ENCODE measurements around the gene MSX2.
"Not testable (repeated sequence)": the region's sequence is repeated elsewhere in the genome, so short reads cannot be mapped to it uniquely, and the experiment has no call there.

MSX2 gene

GRCh38 chr5:174755106-174755505, 30.7 kb downstream of the MSX2 start:
- no peak overlapping the region for H3K27ac ChIP-seq
- TF ChIP-seq CTCF (IDR thresholded peaks at IDR 0.05), result no peak
- no peak overlapping the region for H3K4me3 ChIP-seq (ENCODE audit: low read depth in 1 of 2, low read length in 1 of 2)
- H3K9me3 ChIP-seq, result no peaks in the 10 kb centered on the region
- H3K27me3 ChIP-seq, result peaks cover 44% of the 10 kb centered on the region
- no peaks in the 10 kb centered on the region for H3K4me1 ChIP-seq (ENCODE audit: control insufficient read depth in 1 of 2, insufficient read depth in 1 of 2, low read depth in 1 of 2, low read length in 1 of 2)
- H3K36me3 ChIP-seq, result no peaks in the 10 kb centered on the region

GRCh38 chr5:174759091-174759490, 34.7 kb downstream of the MSX2 start:
- no peaks in the 10 kb centered on the region for H3K4me1 ChIP-seq (ENCODE audit: control insufficient read depth in 1 of 2, insufficient read depth in 1 of 2, low read depth in 1 of 2, low read length in 1 of 2)
- H3K4me3 ChIP-seq (ENCODE audit: low read depth in 1 of 2, low read length in 1 of 2), result no peak overlapping the region
- H3K27me3 ChIP-seq, result peaks cover 5% of the 10 kb centered on the region
- H3K36me3 ChIP-seq, result no peaks in the 10 kb centered on the region
- no peak for TF ChIP-seq CTCF (IDR thresholded peaks at IDR 0.05)
- H3K9me3 ChIP-seq, result no peaks in the 10 kb centered on the region
- no peak overlapping the region for H3K27ac ChIP-seq

- no peak for TF ChIP-seq CTCF (IDR thresholded peaks at IDR 0.05)
- Histone ChIP-seq H3K4me3 (ENCODE audit: low read depth in 1 of 2, low read length in 1 of 2) (no peak overlapping the region), H3K4me1 (ENCODE audit: control insufficient read depth in 1 of 2, insufficient read depth in 1 of 2, low read depth in 1 of 2, low read length in 1 of 2) (no peaks in the 10 kb centered on the region), H3K27ac (no peak overlapping the region), H3K9me3 (no peaks in the 10 kb centered on the region), H3K36me3 (no peaks in the 10 kb centered on the region), H3K27me3 (no peaks in the 10 kb centered on the region)
Observed at GRCh38 chr5:174760721-174761120, 36.3 kb downstream of the MSX2 start.

- H3K9me3 ChIP-seq; H3K36me3 ChIP-seq; H3K4me1 ChIP-seq (ENCODE audit: control insufficient read depth in 1 of 2, insufficient read depth in 1 of 2, low read depth in 1 of 2, low read length in 1 of 2): not testable (repeated sequence)
Observed at GRCh38 chr5:174761341-174761740, 37.0 kb downstream of the MSX2 start.

GRCh38 chr5:174764309-174764708, 39.9 kb downstream of the MSX2 start:
- Histone ChIP-seq H3K36me3 (no peaks in the 10 kb centered on the region), H3K27me3 (no peaks in the 10 kb centered on the region), H3K4me3 (ENCODE audit: low read depth in 1 of 2, low read length in 1 of 2) (no peak overlapping the region), H3K4me1 (ENCODE audit: control insufficient read depth in 1 of 2, insufficient read depth in 1 of 2, low read depth in 1 of 2, low read length in 1 of 2) (no peaks in the 10 kb centered on the region), H3K9me3 (no peaks in the 10 kb centered on the region), H3K27ac (no peak overlapping the region)
- no peak for TF ChIP-seq CTCF (IDR thresholded peaks at IDR 0.05)

More at GRCh38 chr5:174761341-174761740, 37.0 kb downstream of the MSX2 start:
- not testable (repeated sequence) for H3K27me3 ChIP-seq; H3K4me3 ChIP-seq (ENCODE audit: low read depth in 1 of 2, low read length in 1 of 2); H3K27ac ChIP-seq

GRCh38 chr5:174765540-174765939, 41.2 kb downstream of the MSX2 start:
- H3K27me3 ChIP-seq, result no peaks in the 10 kb centered on the region
- no peak overlapping the region for H3K27ac ChIP-seq
- H3K9me3 ChIP-seq, result no peaks in the 10 kb centered on the region
- TF ChIP-seq CTCF (IDR thresholded peaks at IDR 0.05), result no peak
- no peaks in the 10 kb centered on the region for H3K4me1 ChIP-seq (ENCODE audit: control insufficient read depth in 1 of 2, insufficient read depth in 1 of 2, low read depth in 1 of 2, low read length in 1 of 2)
- no peak overlapping the region for H3K4me3 ChIP-seq (ENCODE audit: low read depth in 1 of 2, low read length in 1 of 2)
- no peaks in the 10 kb centered on the region for H3K36me3 ChIP-seq

All from neutrophil (primary cell).